Right ventricle myocardium inferior (tissue), 1 donor: ENCODE results near the gene GSC2. TPM values are rescaled to one million over a fixed set of nuclear protein-coding genes. Genes with fewer than 3 reads are reported as not detected.

Source experiments
- ATAC-seq: fragments of 200-7000 bp; cut with Tn5 transposase; one replicate; pipeline ENCODE4 v1.9.1; 2020; ENCODE audit warnings: mild to moderate bottlenecking, moderate library complexity
- DNase-seq: peaks from one replicate; pipeline ENCODE4 v3.0.0; 2021; ENCODE audit errors: missing footprints
- intact Hi-C: fragments of 100-400 bp; cut with DNase I; formaldehyde crosslinking; loops from one replicate; pipeline ENCODE4 v1.11.0; 2022
- total RNA-seq: library from RNA; stranded (reverse); fragmentation: NEBNext Ultra II Directional; extraction: Animal tissue kit (Norgen Biotek cat#: 25700); gene quantifications from one replicate; pipeline ENCODE4 v1.2.1, GENCODE V29; 2021
- donor health status: DM: no; HTN: yes; CAD: no; lungs with severe emphysema.

Gene GSC2
- total RNA-seq, 1 donor from 2014 or later: not detected

- intact Hi-C loops: no loop called here
- no peak for ATAC-seq
- no peak for DNase-seq
Observed at GRCh38 chr22:19111584-19111983, 38.5 kb downstream of the GSC2 start.

- intact Hi-C loops: no loop called here
- DNase-seq (no peak), ATAC-seq (no peak)
Observed at GRCh38 chr22:19111140-19111539, 39.0 kb downstream of the GSC2 start.

- ATAC-seq (no peak), DNase-seq (no peak)
- intact Hi-C loops: no loop called here
Observed at GRCh38 chr22:19110646-19111045, 39.4 kb downstream of the GSC2 start.

GRCh38 chr22:19110064-19110458, 40.0 kb downstream of the GSC2 start:
- intact Hi-C loops: no loop called here
- ATAC-seq (no peak), DNase-seq (no peak)

GRCh38 chr22:19109198-19110063, 40.7 kb downstream of the GSC2 start:
- peak; percentile 70 for ATAC-seq

GRCh38 chr22:19108807-19109197, 41.3 kb downstream of the GSC2 start:
- intact Hi-C loops: no loop called here
- ATAC-seq: no peak
- DNase-seq: no peak

More at GRCh38 chr22:19109198-19110063, 40.7 kb downstream of the GSC2 start:
- no peak for DNase-seq
- intact Hi-C loops: no loop called here

GRCh38 chr22:19107730-19108074, 42.4 kb downstream of the GSC2 start:
- intact Hi-C loops: no loop called here
- DNase-seq (no peak), ATAC-seq (no peak)

- ATAC-seq (no peak), DNase-seq (no peak)
- intact Hi-C loops: no loop called here
Observed at GRCh38 chr22:19106886-19107729, 43.0 kb downstream of the GSC2 start.

GRCh38 chr22:19105867-19106802, 44.0 kb downstream of the GSC2 start:
- DNase-seq (no peak), ATAC-seq (no peak)
- intact Hi-C loops: no loop called here

GRCh38 chr22:19105456-19105855, 44.6 kb downstream of the GSC2 start:
- DNase-seq (no peak), ATAC-seq (no peak)
- intact Hi-C loops: no loop called here

- intact Hi-C loops: no loop called here
- ATAC-seq (no peak), DNase-seq (no peak)
Observed at GRCh38 chr22:19103880-19104821, 45.9 kb downstream of the GSC2 start.

- DNase-seq (no peak), ATAC-seq (no peak)
- intact Hi-C loops: no loop called here
Observed at GRCh38 chr22:19098157-19098556, 51.9 kb downstream of the GSC2 start.

- intact Hi-C loops: no loop called here
- DNase-seq: no peak
- ATAC-seq: no peak
Observed at GRCh38 chr22:19097518-19097917, 52.6 kb downstream of the GSC2 start.

Other genes with a start within 250 kb of the GSC2 start
- gene DGCR6, start 244.0 kb downstream of the GSC2 start, total RNA-seq: 8.0 TPM
- gene PRODH, start 214.0 kb downstream of the GSC2 start, total RNA-seq: 7.4 TPM
- 29.9 TPM for gene DGCR2, start 27.9 kb downstream of the GSC2 start, total RNA-seq
- not detected for gene TSSK2, start 19.0 kb downstream of the GSC2 start, total RNA-seq
- 8.8 TPM for gene ESS2, start 5.6 kb downstream of the GSC2 start, total RNA-seq
- 28.7 TPM for gene SLC25A1, start 28.4 kb upstream of the GSC2 start, total RNA-seq
- gene CLTCL1, start 141.4 kb upstream of the GSC2 start, total RNA-seq: 8.3 TPM